Activated CD8-positive, alpha-beta memory T cell treated with anti-CD3 and anti-CD28 coated beads, Interleukin-2, amount 50 U/mL, for 1 hour (primary cell): ENCODE data around the gene CCNG2.

ENCODE experiments used
- DNase-seq: peaks from one replicate; pipeline ENCODE4 v3.0.0-alpha.2; 2020; ENCODE audit errors: extremely low read depth

CCNG2 gene

GRCh38 chr4:77147079-77147782 is 9.8 kb upstream of the CCNG2 start:
- DNase-seq = no peak

GRCh38 chr4:77148078-77148477 is 8.9 kb upstream of the CCNG2 start:
- no peak for DNase-seq

- DNase-seq = no peak
Measured at GRCh38 chr4:77149789-77150188, 7.2 kb upstream of the CCNG2 start.

GRCh38 chr4:77151241-77151640 is 5.8 kb upstream of the CCNG2 start:
- no peak for DNase-seq

GRCh38 chr4:77152421-77152820 is 4.6 kb upstream of the CCNG2 start:
- DNase-seq = no peak

GRCh38 chr4:77153006-77153405 is 4.0 kb upstream of the CCNG2 start:
- DNase-seq = no peak

GRCh38 chr4:77154065-77154464 is 2.9 kb upstream of the CCNG2 start:
- no peak for DNase-seq

- no peak for DNase-seq
Measured at GRCh38 chr4:77154761-77155499, 2.1 kb upstream of the CCNG2 start.

GRCh38 chr4:77155631-77156452 is 1.2 kb upstream of the CCNG2 start:
- DNase-seq = no peak

GRCh38 chr4:77156533-77156911 is 485 bp upstream of the CCNG2 start:
- peak; percentile 97 for DNase-seq

GRCh38 chr4:77157859-77158486 is 966 bp downstream of the CCNG2 start:
- DNase-seq = no peak

GRCh38 chr4:77158487-77158861 is 1.5 kb downstream of the CCNG2 start:
- no peak for DNase-seq

GRCh38 chr4:77159806-77160205 is 2.8 kb downstream of the CCNG2 start:
- DNase-seq = no peak

- no peak for DNase-seq
Measured at GRCh38 chr4:77163641-77164040, 6.6 kb downstream of the CCNG2 start.

- no peak for DNase-seq
Measured at GRCh38 chr4:77167173-77167572, 10.2 kb downstream of the CCNG2 start.

GRCh38 chr4:77167866-77168265 is 10.9 kb downstream of the CCNG2 start:
- no peak for DNase-seq

- DNase-seq = no peak
Measured at GRCh38 chr4:77169481-77169880, 12.5 kb downstream of the CCNG2 start.

- DNase-seq = no peak
Measured at GRCh38 chr4:77170926-77171325, 13.9 kb downstream of the CCNG2 start.

- DNase-seq = no peak
Measured at GRCh38 chr4:77172336-77172735, 15.3 kb downstream of the CCNG2 start.

- no peak for DNase-seq
Measured at GRCh38 chr4:77174426-77174825, 17.4 kb downstream of the CCNG2 start.

- DNase-seq = no peak
Measured at GRCh38 chr4:77175201-77175611, 18.2 kb downstream of the CCNG2 start.

GRCh38 chr4:77176640-77177039 is 19.6 kb downstream of the CCNG2 start:
- DNase-seq = no peak
